ENCODE results near the gene TMPO.

DNA sequence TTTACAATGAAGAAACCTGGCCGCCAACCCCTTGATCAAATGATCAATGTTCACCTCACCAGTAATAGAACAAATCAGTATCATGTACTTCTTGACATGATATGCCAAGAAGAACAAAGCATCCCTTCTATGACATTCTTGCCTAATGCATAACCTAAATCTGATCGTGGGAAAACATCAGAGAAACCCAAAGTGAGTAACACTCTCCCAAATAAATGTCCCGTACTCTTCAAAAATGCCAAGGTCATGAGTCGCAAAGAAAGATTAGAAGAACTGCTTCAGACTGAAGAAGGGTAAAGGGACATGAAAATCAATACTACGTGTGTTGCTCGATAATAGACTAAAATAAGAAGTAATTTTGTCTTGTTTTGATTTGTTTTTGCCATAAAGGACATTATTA, 66.7 kb downstream of the TMPO start:
- TF ChIP-seq POLR2A (IDR thresholded peaks at IDR 0.05) (no peak), CTCF (IDR thresholded peaks at IDR 0.05) (no peak), POLR2AphosphoS5 (IDR thresholded peaks at IDR 0.05; ENCODE audit: insufficient read depth in 1 of 2, low read depth in 1 of 2) (no peak)

All from vagina (tissue), 2 donors.